ENCODE data around the gene ANGEL1.

Gene ANGEL1, protein sequence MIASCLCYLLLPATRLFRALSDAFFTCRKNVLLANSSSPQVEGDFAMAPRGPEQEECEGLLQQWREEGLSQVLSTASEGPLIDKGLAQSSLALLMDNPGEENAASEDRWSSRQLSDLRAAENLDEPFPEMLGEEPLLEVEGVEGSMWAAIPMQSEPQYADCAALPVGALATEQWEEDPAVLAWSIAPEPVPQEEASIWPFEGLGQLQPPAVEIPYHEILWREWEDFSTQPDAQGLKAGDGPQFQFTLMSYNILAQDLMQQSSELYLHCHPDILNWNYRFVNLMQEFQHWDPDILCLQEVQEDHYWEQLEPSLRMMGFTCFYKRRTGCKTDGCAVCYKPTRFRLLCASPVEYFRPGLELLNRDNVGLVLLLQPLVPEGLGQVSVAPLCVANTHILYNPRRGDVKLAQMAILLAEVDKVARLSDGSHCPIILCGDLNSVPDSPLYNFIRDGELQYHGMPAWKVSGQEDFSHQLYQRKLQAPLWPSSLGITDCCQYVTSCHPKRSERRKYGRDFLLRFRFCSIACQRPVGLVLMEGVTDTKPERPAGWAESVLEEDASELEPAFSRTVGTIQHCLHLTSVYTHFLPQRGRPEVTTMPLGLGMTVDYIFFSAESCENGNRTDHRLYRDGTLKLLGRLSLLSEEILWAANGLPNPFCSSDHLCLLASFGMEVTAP

DNA sequence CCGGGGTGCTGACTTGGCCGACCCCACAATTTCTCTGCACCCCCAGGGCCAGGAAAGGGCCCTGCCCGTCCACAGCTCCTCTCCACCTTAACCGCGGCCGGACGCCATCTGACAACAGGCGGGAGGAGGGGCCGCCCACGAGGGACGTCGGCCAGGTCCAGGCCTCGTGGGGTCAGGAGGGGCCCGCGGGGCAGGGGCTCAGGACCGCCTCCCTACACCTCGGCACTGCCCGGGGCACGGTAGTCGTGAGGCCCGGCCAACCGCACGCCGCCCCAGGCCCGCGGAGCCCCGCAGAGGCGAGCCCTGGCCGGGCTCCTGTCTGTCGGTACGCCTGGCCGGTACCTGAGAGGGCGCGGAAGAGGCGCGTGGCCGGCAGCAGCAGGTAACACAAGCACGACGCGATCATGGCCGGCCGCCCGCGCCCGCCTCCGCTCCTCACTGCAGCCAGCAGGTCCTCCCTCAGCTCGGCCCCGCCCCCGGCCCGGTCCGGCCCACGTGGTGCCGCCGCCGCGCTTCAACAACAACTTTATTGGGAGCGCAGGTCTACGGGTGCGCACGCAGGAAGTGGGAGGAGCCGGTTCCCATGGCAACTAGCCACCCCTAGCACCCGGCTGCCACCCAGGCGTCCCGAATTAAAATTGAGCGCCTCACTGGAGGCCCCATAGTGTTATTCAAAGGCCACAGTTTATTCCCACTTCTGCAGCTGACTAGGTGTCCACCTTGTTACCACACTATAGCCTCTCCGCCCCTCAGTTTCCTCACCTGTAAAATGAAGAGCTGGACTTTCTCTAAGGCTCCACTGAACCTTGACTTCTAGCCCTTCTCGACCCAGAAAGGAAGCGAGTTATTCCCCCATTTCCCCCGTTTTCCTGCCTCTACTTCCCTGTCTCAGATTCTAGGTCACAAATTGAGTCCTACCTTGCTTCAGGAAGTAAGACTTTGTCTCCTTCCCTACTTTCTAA lies at the start of gene ANGEL1:
Gene ANGEL1, minus strand, starts transcription at position 461 of the 962 bp plus-strand sequence. Its CDS starts 55 bp downstream, at position 406.
- DNase-seq, result peak; percentile 96

DNA sequence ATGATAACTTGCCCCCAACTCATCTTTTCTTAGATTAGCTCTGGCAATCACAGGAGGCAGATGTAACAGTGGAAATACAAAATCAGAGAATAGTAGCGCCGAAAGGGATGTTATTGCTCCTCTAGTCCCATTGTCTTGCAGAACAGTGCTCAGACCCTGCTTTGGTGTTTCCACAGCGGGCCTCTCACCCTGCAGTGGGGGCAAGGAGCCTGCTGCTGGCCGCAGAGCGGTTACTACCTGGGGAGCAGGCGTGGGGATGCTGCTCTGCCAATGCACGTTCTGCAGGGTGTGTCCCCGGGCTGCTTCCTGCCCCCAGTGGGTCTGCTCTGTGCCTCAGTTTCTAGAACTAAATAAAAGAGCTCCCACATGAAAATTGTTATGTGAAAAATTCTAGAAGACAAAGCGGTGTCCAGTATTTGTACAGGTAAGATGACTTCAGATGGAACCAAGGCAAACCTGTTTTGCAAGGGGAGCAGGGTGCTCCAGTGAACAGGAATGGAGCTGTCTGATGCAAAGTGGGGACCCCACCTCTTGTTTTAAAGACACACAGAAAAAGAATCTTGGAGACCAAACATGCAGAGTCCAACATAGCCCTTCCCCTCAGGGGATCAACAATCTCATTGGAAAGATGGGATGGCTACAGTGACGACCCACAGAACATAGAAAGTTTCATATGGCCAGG lies 49.0 kb upstream of the ANGEL1 start:
- no peak for DNase-seq

DNA sequence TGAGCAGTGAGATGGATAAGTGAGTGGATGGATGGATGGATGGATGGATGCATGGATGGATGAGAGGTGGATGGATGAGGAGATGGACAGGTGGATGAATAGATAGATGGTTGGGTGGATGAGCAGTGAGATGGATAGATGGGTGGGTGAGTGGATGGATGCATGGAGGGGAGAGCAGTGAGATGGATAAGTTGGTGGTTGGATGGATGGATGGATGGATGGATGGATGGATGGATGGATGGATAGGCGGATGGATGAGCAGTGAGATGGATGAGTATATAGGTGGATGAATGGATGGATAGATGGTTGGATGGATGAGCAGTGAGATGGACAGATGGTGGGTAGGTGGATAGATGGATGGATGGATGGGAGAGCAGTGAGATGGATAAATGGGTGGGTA lies 44.1 kb upstream of the ANGEL1 start:
- no peak for DNase-seq

DNA sequence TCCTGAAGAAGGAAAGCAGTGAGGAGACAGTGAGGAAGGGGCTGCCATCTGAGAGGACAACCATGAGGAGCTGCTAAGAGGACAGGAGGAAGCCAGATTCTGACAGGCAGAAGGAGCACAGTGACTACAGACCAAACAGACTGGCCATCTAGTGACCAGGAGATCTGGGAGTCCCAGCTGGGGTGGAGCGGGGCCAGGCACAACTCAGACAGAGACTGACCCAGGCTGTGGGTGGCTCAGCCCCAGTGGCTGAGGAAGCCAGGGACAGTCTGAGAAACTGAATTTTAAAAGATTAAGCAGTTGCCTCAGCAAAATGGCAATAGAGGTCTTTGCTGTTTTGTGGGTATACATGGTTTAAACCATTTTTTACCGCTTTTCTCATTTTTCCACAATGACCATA lies 42.4 kb upstream of the ANGEL1 start:
- DNase-seq, result no peak

DNA sequence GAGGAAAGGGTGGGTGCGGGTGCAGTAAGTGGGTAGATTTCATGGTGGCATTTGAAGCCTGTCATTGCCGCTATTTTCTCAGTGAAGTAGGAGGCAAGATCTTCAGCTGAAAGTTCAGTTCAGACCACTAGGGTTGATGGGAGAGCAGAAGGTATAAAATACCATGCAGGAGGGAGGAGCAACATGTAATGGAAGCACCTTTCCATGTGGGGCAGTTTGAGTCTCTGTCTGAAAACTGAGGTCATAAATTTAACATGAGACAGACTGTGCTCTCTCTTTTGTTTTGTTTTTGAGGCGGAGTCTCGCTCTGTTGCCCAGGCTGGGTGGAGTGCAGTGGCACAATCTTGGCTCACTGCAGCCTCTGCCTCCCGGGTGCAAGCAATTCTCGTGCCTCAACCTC lies 36.2 kb upstream of the ANGEL1 start:
- no peak for DNase-seq

DNA sequence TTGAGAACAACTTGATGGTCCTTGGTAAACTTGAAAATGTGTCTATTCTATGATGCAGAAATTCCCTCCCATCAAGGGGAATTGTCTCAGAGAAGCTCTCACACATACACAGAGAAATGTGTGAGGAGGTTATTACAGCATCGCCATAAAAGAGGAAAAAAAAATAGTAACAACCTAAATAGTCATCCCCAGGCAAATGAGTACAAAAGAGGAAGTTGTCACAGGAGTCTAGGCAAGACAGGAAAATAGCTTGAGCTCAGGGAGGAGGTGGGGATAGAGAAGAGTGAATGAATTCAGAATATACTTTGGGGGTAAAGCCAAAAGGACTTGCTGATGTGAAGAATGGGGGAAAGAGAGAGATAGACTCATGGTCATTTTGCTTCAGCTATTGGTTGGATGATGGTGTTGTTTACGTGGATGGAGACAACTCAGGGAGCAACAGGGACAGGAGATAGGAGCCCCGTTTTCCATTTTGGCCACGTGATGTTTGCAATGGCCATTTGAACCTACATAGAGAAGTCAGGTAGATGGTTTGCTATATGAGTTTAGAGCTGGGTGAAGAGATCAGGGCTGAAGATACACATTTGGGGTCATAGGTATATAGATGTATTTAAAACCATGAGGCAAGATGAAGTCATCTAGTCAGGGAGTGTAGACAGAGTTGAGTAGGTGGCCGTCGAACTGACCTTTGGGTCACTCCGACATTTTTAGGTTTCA lies 33.8 kb upstream of the ANGEL1 start:
- DNase-seq, result peak; percentile 75

DNA sequence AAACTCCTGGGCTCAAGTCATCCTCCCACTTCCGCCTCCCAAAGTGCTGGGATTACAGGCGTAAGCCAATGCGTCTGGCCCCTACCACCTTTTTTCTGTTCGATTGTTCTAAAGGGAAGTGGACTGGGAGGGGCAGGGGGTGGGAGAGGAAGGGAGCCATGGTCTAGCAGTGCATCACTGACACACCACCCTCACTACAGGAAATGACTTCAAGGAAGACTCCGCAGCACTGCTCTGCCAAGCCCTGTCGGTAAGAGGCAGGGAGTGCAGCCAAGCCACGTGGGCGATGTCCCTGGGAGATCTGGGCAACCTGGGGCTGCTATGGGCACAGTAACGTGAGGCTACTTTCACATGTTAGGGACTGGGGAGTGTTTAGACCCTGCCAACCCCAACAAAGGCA lies 31.5 kb upstream of the ANGEL1 start:
- DNase-seq, result peak; percentile 85

DNA sequence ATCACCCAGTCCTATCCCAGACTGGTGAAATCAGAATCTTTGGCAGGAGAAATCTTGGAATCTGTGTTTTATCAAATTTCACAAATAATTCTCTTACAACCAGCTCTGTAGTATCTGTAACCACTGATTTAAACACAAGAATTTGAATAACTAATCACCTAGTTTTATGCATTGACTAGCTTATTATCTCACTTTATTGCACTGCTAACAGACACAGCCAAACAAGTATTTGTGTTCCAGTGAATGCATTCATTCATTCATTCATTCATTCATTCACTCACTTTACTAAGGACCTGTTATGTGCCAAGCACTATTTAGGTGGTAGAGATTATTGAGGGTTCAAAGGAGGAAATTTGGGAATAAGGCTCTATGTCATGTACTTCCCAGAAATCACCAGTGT lies 29.7 kb upstream of the ANGEL1 start:
- no peak for DNase-seq

DNA sequence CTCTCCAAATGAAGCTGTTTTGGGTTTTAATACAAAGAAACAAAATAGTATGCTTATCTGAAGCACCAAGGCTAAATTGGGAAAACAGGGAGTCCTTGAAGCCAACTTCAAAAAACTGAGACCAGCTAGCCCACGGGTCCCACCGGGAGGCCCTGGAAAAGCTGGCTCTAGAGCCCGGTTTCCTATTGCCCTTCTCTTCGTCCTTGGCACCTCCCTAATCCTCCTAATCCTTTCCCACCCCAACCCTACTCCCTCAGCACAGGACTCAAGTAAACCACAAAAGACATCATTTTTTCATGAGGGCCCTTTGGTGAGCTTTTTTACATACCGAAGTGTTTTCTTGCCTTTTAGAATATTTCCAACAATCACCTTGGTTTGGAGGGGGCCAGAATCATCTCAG lies 24.8 kb upstream of the ANGEL1 start:
- no peak for DNase-seq

DNA sequence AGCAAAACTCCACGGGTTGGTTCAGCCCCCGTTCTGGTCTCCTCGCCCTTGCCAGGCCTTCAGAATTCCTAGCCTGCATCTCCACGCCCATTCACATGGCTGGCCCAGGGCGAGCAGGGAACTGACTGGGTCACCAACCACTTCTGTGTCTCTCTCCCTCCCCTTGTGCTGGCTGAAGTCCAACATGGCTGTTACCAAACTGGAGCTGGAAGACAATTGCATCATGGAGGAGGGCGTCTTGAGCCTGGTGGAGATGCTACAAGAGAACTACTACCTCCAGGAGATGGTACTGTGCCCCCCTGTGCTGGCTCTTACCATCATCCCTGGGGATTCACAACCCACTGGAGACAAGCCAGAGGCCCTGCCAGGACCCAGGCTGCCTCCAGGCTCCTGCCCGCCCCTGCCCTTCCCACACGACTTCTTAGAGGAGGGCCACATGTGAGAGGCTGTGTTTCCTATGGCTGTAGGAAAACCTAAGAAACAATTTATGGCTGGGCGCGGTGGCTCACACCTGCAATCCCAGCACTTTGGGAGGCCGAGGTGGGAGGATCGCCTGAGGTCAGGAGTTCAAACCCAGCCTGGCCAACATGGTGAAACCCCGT lies 23.4 kb upstream of the ANGEL1 start:
- DNase-seq, result peak; percentile 64

DNA sequence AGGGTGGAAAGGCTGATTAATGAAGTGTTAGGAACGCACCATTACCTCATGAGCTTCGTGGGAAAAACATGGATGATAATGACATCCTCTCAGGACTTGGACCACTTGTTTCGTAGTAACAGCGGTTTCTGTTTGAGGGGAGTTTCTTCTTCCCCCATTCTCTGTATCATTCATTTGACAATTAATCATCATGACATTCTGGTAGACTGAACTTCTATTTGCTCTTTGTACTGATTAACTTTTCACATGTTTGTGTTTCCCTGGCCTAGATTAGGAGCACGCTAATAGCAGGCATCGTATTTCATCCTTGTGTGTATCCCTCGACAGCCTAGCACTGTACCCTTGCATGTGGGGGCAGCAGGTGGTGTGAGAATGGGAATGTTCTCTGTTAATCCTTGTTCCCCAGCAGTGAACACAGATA lies 21.6 kb upstream of the ANGEL1 start:
- peak; percentile 23 for DNase-seq

DNA sequence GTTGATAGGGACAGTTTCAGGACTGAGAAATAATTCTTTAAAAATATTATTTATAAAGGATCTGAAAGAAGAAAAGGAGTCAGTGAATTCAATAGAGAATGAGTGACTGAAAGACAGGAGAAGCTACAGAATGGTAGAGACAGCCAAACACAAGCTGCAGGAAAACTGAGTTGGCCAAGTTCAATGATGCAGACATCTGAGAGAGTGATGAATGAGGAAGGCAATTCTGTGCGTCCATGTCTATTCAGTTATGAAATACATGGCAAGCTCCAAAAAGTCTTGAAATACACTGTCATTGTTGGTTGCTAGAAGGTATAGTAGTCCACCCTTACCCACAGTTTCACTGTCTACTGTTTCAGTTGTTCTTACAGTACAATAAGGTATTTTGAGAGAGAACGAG lies 20.3 kb upstream of the ANGEL1 start:
- DNase-seq, result peak; percentile 56

DNA sequence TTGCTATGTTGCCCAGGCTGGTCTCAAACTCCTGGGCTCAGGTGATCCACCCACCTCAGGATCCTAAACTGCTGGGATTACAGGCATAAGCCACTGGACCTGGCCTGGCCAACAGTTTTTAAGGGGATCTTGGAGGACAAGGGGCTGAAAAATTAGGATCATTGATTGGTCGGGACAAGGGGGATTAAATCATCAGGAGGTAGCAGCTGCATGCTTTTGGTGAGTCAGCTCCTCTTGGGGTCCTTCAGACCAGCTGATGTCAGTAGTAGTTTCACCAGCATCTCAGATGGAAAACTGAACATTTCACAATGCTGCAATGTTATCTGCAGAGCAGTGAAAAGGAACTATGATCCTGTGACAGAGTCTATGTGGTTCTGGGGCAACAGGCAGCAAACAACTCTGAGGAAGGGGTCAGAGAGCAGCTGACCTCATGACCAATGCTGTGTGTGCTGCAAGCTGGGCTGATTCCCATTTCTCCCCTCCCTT lies 19.9 kb upstream of the ANGEL1 start:
- DNase-seq, result peak; percentile 94

DNA sequence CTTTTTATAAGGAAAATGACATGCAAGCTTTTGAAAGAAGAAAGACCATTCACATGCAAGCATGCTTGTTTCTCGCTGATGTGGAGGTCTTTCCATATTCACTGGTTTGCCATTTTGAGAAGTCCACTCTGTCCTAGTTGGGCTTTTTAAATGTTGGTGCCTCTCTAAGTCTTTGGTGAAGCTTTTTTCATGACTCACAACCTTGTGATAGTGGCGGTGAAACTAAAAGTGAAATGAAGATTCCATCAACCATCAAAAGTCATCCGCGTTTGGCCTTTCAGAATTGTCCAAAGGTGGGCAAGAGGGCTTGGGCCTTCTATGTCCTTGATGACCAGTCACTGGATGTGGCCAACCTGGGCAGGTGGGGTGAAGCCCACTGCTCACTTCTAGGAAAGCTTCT lies 17.9 kb upstream of the ANGEL1 start:
- peak; percentile 82 for DNase-seq

DNA sequence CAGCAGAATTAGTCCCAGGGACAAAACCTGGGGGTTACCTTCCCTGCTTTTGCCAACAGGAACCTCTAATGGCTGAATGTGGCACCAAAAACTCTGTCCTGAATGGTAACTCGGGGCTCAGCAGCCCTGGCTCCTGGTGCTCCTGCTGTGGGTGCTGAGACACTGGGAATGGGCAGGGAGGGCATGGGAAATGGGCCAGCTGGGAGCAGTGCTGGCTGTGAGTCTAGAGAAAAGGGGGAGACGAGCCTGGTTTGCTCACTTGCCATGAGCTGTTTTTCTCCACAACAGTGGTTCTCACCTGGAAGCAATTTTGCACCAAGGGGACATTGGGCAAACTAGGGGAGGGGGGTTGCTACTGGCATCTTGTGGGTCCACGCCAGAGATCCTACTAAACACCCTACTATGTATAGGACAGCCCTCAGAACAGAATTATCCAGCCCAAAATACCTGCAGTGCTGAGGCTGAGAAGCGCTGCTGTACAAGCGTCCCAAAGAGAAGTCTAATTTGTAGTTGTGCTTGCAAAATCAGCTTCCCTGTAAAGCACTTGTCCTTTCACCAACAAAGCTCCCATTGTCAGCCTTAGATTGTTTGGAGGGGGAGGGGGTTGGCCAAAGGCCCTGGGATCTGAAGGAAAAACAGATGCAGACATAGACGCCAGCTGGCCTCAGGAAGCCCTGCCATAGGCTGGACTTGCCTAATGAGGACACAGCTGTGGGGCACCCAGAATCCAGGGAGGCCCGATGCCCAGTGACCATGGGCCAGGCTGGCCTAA lies 17.2 kb upstream of the ANGEL1 start:
- no peak for DNase-seq

DNA sequence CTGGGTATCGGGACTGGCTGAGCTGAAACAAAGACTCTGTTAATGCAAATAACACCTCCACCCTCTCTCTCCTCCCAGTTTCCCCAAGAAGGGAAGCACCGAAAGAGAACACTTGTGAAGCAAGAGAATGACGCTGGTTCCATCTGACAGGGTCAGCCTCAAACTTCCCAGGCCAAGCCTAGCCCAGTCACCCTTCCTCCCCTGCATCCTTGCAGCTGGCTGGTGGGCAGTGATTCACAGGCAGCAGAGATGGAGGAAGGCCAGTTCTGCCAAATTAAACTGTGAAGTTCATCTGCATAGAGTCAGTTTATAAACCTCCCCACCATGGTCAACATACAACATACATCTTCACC lies 16.3 kb upstream of the ANGEL1 start:
- DNase-seq, result peak; percentile 96

DNA sequence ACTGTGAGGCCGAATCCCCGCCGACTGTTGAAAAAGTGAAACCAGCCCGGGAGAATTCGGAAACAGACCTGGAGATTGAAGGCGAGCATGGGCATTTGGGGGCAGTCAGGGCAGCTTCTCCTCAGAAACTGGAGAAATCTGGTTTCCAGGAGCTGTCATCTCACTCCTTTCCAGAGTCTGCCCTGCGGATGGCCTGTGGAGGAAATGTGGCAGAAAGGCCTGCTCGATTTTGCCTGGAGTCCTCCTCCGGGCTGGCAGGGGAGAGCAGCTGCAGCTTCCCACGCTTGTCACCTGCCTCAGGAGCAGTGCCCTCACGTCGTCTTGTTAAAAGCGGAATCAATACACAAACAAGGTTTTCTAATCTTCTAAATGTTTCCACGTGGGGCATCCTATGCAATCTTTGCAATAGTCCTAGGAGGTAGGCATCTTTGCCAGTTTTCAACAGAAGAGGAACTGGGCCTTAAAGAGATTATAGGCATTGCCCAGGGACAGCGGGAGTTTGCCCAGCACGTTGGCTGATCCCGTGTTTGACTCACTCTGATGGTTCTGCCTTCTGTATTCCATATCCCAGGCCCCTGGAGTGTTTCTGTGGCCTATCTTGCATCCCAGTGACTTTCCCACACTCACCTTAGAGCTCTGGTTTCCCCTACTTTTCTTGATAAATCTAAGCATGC lies 15.8 kb upstream of the ANGEL1 start:
- peak; percentile 78 for DNase-seq

DNA sequence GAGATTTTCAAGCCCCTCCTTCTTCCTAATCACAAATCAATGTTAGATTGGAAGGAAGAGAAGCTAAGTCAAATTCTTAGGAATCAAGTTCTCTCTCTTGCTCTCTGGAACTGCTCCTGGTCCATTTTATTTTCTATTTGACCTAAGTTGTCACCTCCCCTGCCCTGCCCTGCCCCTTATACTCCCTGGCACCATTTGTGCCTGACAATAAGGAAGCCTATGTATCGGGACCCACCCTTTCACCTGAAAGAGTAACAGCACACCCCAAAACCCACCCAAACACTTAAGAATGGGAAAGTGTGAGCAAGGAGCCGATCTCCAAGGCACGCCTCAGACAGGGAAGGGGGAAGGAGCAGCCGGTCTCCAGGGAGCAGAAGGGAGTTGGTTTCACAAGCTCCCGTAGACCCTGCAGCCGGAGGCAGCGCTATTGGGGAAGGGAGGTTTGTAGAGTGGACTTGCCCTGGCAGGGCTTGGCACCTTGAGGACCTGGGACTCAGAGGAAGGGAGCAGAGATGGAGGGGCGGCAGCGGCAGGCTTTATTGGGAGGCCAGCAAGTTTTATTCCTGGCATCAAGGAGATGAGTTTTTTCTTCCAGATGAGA lies 15.1 kb upstream of the ANGEL1 start:
- no peak for DNase-seq

DNA sequence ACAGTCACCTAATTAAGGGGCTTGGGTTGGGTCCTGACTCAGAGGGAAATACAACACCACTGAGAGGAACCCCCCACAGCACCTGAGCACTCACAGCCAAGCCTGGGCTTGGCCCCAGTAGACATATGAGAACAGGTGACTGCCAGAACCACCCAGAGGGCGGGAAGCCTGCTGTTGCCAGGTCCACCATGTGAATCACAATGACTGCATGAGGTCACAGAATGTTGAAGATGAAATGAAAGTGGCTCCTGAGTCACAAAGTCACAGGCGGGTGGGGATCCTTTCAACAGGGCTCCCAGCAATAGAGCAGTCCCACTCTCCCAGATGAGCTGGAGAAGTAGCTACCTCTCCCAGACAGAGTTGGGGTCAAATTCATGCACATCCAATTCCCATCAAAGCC lies 13.4 kb upstream of the ANGEL1 start, which contains the start of gene LRRC74A:
Gene LRRC74A, plus strand, starts transcription at position 287 of the 400 bp plus-strand sequence. CDS start 290 bp downstream, outside the sequence.
- DNase-seq, result peak; percentile 77
